HG03521 (cell line): ENCODE measurements around the gene SPACDR.

Experiments used
- ATAC-seq: cut with Tn5 transposase; IDR thresholded peaks from one replicate; pipeline ENCODE4 v1.9.1; 2021; ENCODE audit warnings: mild to moderate bottlenecking, moderate library complexity; ENCODE audit not compliant: unreplicated experiment

SPACDR gene

DNA sequence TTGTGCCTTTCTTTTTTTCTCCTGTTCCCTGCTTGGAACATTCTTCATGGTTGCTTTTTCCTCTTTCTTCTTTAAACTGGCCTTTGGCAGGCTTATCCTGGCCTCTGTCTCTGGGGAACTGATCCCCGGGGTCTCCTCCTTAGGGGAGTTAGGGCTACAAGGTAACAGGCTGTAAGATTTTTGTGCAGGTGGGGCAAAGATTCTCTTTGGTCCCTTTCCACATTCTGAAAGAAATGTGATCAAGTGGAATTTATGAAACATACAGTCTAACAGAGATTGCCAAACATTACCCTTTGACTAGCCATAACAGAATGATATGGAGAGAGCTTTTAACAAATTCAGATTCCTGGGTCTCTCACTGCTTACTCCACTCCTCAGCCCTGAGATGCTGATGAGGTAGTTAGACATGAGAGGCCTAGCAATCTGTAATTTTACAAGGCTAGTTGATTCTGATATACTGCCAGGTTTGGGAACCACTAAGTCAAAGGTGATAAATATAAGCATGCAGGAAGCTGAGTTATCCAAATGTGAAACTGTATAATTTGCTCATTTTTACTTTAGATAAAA is 44.3 kb downstream of the SPACDR start:
- ATAC-seq: no peak

DNA sequence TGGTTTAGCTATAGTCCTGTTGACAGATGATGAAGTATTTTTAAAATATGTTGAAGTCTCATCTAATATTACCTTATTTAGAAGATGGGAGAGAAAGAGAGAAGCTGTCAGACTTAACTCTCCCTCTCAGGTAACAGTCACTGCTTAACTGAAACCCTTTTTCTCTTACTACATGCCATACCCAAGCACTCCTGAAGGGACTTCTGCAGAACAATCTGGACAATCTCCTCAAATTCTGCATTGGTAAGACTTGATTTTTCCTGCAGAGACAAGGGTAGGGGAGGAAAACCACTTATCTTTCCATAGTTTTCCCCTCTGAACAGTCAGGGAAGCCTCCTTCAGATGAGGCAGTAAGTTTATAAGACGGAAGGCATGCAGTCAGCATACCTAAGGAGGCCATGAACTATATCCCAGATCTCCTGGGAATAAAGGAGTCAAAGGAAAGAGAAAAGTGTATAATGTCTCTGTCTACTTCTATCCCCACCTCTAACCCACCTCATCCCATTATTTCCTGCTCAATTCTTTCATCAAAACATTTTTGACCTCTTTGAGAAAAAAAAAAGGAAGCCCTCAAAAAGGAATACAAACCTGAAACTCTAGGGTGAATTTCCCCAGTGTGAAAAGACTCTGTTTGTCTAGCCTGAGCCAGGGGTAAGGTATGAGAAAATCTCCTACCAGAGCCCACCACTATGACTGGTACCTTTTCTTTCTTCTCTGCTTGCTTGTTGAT is 45.0 kb downstream of the SPACDR start:
- ATAC-seq: no peak

DNA sequence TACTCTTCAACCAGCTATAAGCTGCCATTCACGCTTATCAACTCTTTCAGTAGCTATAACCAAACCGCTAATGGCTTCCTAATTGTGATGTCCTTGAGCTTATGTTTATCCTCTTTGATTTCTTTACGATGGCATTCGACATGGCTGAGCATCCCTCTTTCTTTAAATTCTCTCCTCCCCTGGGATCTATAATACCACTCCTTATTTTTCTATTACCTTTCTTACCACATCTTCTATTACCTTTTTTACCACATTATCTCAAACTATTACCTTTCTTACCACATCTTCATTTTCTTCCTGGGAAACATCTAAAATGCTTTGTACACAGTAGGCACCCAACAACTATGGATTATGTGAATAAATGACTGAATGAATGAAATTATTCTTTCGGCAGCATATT is 48.6 kb downstream of the SPACDR start:
- no peak for ATAC-seq

DNA sequence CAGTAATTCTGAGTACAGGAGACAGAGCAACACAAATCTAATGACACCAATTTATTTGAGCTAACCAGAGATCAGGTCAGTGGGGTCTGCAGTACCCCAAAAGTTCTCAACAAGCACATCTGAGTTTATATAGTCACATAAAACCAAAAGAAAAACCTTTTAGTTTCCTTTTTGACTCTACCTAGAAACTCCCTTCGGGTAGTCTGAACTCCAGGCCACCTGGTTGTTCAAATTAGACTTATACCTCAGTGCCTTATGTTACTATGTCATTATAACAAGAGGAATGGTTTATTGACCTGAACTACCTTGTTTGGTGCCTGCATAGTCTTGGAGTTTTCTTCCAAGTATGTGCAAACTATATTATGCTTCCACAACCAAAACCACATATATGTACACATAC is 50.2 kb downstream of the SPACDR start:
- ATAC-seq: no peak

DNA sequence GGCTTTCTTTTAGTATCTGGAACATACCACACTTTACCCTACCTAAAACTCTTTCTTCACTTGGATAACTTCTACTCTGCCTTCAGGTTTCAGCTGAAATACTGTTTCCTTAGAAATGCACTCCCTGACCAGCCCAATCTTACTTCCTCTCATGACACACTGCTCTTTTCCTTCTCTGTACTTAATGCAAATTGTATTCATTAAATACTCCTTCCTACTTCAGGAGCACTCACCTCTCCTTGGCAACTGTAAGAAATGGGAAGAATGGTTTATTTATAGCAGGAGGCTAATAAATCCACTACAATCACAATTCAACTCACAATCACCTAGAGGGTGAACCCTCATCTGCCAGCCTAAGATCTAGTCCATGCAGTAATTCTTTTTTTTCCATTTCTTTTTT is 50.7 kb downstream of the SPACDR start:
- ATAC-seq: no peak

DNA sequence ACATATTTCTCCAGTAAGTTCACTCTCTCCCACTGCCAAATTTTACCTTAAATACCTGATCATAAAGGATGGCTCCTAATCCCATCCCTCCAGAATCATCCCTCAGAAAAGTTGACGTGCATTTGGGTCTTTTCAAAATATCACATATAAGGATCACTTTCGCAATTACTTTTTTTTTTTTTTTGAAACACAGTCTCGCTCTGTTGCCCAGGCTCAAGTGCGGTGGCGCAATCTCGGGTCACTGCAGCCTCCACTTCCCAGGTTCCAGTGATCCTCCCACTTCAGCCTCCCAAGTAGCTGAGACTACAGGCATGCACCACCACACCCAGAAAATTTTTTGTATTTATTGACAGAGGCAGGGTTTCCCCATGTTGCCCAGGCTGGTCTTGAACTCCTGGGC is 53.0 kb downstream of the SPACDR start:
- ATAC-seq: no peak

DNA sequence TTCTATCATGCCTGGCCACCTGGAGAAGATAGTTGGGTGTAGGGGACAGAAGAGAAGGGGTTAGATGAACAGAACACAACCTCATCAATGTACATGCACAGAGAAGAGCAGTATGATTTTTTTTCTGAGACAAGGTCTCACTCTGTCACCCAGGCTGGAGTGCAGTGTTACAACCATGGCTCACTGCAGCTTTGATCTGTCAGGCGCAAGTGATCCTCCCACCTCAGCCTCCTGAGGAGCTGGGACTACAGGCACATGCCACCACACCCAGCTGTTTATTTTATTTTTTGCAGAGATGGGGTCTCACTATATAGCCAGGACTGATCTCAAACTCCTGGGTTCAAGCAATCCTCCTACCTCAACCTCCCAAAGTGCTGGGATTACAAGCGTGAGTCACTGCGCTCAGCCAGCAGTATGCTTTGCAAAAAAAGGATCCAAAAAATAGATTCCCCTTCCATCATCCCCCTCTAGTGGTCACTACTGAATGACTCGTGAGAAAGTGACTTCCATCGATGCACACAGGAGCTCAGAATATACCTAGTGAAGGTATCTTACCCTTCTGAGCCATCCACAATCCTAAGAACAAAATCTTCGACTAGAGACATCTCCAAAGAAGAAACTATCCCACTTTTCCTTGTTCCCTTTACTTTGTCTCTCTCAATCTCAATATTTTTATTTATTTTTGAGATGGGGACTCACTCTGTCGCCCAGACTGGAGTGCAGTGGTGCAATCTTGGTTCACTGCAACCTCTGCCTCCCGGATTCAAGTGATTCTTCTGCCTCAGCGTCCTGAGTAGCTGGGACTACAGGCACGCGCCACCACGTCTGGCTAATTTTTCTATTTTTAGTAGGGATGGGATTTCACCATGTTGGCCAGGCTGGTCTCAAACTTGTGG is 56.5 kb downstream of the SPACDR start:
- ATAC-seq: no peak

DNA sequence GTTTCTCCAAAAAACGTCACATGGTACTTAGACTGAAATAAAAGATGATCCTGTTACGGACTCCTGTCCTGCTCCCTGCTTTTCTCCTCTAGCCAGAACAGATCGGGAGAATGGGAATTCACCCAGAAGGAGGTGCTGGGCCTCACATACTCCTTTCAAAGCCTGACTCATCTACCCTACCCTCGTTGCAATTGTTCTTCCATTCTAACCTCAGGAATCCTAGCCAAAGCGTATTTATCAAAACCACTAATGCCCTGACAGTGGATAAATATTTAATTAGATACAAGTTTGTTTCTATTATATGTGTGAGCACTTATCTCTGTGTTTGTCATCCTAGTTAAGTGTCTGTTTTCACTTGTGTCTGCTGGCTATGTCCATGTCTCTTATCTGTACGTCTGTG is 57.3 kb downstream of the SPACDR start:
- ATAC-seq: no peak
